B cell (primary cell): ENCODE data around the gene APCDD1L. TPM values are rescaled to one million over a fixed set of nuclear protein-coding genes. Genes with fewer than 3 reads are reported as not detected.

Source experiments
- ATAC-seq: fragments of 200-7000 bp; cut with Tn5 transposase; one replicate; pipeline ENCODE4 v1.10.0; 2021; ENCODE audit warnings: low read depth, mild to moderate bottlenecking, moderate number of reproducible peaks, moderate library complexity
- CTCF ChIA-PET: fragments of 350-600 bp; sonication (Branson Sonifier 250); formaldehyde crosslinking; loops from one replicate; lab custom pipeline; 2021; ENCODE audit warnings: antibody characterized with exemption, inconsistent platforms; lab: Charles Lee
- POLR2A ChIA-PET: fragments of 350-600 bp; sonication (Branson Sonifier 250); formaldehyde crosslinking; loops from one replicate; lab custom pipeline; 2021; ENCODE audit warnings: antibody characterized with exemption; lab: Charles Lee
- DNase-seq: peaks from one replicate; pipeline ENCODE4 v3.0.0; 2013
- H2AFZ ChIP-seq: 2 replicates; pipeline ENCODE4 v1.6.1; 2012; ENCODE audit warnings: mild to moderate bottlenecking, low read depth, low read length; ENCODE audit not compliant: insufficient read depth, poor library complexity, severe bottlenecking
- H3K27ac ChIP-seq, 2 donors: 1 replicate in 1 of 2; 2 replicates in 1 of 2; pipeline ENCODE4 v1.5.1; 2012 to 2013; ENCODE audit warnings: low read length in 2 of 2, mild to moderate bottlenecking in 2 of 2, moderate library complexity in 1 of 2
- H3K27me3 ChIP-seq, 4 experiments: fragments of 200-600 bp in 1 of 4; sonication (generic) in 1 of 4; replicated peaks in 1 of 4; 1 replicate in 2 of 4; 2 replicates in 2 of 4; pipeline versions ENCODE4 v1.6.1 to v1.7.0; 2013 to 2016; ENCODE audit warnings: low read length in 3 of 4, mild to moderate bottlenecking in 2 of 4, mixed read lengths in 1 of 4, moderate library complexity in 1 of 4; ENCODE audit not compliant: insufficient read depth in 4 of 4, control insufficient read depth in 3 of 4; ENCODE audit errors: control extremely low read depth in 1 of 4
- H3K36me3 ChIP-seq, 2 experiments: replicated peaks in 1 of 2; 1 replicate in 1 of 2; 2 replicates in 1 of 2; pipeline versions ENCODE4 v1.6.1 to v1.7.1; 2013; ENCODE audit warnings: low read length in 1 of 2; ENCODE audit not compliant: insufficient read depth in 2 of 2, control insufficient read depth in 1 of 2; ENCODE audit errors: control extremely low read depth in 1 of 2, extremely low read depth in 1 of 2
- H3K4me1 ChIP-seq, 2 donors: fragments of 200-600 bp in 1 of 2; sonication (generic) in 1 of 2; 1 replicate in 1 of 2; 2 replicates in 1 of 2; pipeline versions ENCODE4 v1.5.1 to v1.6.1; 2013 to 2017; ENCODE audit warnings: low read length in 2 of 2; ENCODE audit not compliant: control insufficient read depth in 2 of 2, insufficient read depth in 2 of 2
- H3K4me2 ChIP-seq: replicated peaks from 2 replicates; pipeline ENCODE3; 2012; ENCODE audit warnings: mild to moderate bottlenecking, low read depth, low read length; ENCODE audit not compliant: poor library complexity, severe bottlenecking
- H3K4me3 ChIP-seq, 5 experiments: fragments of 200-600 bp in 1 of 5; sonication (generic) in 1 of 5; 1 replicate in 3 of 5; 2 replicates in 2 of 5; pipeline versions ENCODE4 v1.5.1 to v1.7.0; 2011 to 2016; ENCODE audit warnings: low read length in 4 of 5, mild to moderate bottlenecking in 4 of 5, low read depth in 2 of 5, control low read depth in 1 of 5, moderate library complexity in 1 of 5; ENCODE audit not compliant: insufficient read depth in 1 of 5; ENCODE audit errors: control extremely low read depth in 1 of 5, extremely low read depth in 1 of 5
- H3K79me2 ChIP-seq: fragments of 200-600 bp; sonication (generic); one replicate; pipeline ENCODE4 v1.6.0; 2016; ENCODE audit warnings: low read length; ENCODE audit not compliant: control insufficient read depth, insufficient read depth
- H3K9ac ChIP-seq: fragments of 200-600 bp; sonication (generic); 2 replicates; pipeline ENCODE4 v1.6.1; 2017; ENCODE audit warnings: mild to moderate bottlenecking, low read length, moderate library complexity
- H3K9me3 ChIP-seq, 3 donors: one replicate each; pipeline versions ENCODE4 v1.6.1 to v1.7.1; 2013; ENCODE audit warnings: low read length in 2 of 3; ENCODE audit not compliant: control insufficient read depth in 2 of 3, insufficient read depth in 1 of 3; ENCODE audit errors: control extremely low read depth in 1 of 3
- H4K20me1 ChIP-seq: 2 replicates; pipeline ENCODE4 v1.6.0; 2012; ENCODE audit warnings: mild to moderate bottlenecking, low read length; ENCODE audit not compliant: insufficient read depth, control insufficient read depth, poor library complexity, severe bottlenecking
- H3K27ac Mint-ChIP-seq: one replicate; pipeline ENCODE4 v1.8.0; 2021; ENCODE audit warnings: mixed read lengths
- H3K27me3 Mint-ChIP-seq: one replicate; pipeline ENCODE4 v1.8.0; 2021; ENCODE audit warnings: mixed read lengths
- H3K4me1 Mint-ChIP-seq: one replicate; pipeline ENCODE4 v1.8.0; 2021; ENCODE audit warnings: mixed read lengths
- H3K4me3 Mint-ChIP-seq: one replicate; pipeline ENCODE4 v1.8.0; 2021; ENCODE audit warnings: mixed read lengths
- H3K9me3 Mint-ChIP-seq: one replicate; pipeline ENCODE4 v1.8.0; 2022; ENCODE audit warnings: mixed read lengths; ENCODE audit not compliant: insufficient read depth
- EZH2 ChIP-seq: IDR thresholded peaks from 2 replicates; pipeline ENCODE4 v1.6.1; 2012; ENCODE audit warnings: borderline replicate concordance, low read depth, mild to moderate bottlenecking, moderate library complexity, low read length; ENCODE audit not compliant: insufficient read depth, poor library complexity, severe bottlenecking
- WGBS: methylation state at CpG from one replicate; pipeline ENCODE4 v1.1.5; 2013; ENCODE audit warnings: missing lambda C conversion rate; ENCODE audit not compliant: insufficient coverage; 5-methylcytosine and 5-hydroxymethylcytosine counted together
- intact Hi-C: fragments of 100-400 bp; cut with micrococcal nuclease; formaldehyde crosslinking; loops from one replicate; pipeline ENCODE4 v1.10.0; 2022
- polyA plus RNA-seq: library from polyadenylated mRNA; depleted of rRNA; stranded (reverse); fragments of >200 nt; gene quantifications from 2 replicates; pipeline ENCODE4 v1.2.3, GENCODE V29; 2012
- total RNA-seq, 2 donors: library from RNA; stranded (reverse); fragments of 120-200 nt in 1 of 2; gene quantifications; 1 replicate in 1 of 2; 2 replicates in 1 of 2; pipeline versions ENCODE4 v1.2.3 to v1.2.4, GENCODE V29; 2013 to 2022
- TF ChIP-seq, protein P1 (sequence below): fragments of 200-600 bp; IDR thresholded peaks from one replicate; pipeline ENCODE4 v1.8.0; 2022; ENCODE audit warnings: antibody characterized with exemption, mild to moderate bottlenecking

APCDD1L gene
- total and polyA plus RNA-seq, 2 donors (not counting 1 experiment from before 2014, with no cell fraction given): not detected

DNA sequence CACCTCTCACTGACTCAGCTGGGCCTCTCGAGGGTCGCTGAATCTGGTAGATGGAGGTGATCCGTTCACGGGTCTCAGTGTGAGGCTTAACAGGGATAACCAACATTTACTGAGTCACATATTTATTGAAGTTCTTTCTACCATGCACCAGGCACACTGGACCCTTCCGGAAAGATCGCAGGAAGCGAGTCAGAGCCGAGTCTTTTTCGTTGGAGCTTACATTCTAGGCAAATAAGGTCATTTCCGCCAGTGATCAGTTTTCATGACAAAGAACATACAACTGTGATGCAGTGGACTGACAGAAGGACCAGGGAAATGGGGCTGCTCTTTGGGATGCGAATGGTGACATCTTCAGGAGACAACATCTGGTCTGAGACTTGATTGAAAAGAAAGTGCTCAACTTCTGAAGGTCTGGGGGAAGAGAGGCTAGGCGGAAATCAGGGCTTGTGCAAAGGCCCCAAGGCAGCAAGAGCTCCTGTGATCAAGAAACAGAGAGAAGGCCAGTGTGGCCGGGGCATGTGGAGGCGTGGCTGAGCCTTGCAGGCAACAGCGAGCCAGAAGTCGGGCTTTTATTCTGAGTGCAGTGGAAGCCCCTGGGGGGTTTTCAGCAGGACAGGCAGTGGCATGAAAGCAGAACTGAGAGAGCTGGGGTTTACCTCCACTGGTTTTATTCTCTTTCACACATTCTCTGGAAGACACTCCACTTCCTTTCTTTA, 56.7 kb downstream of the APCDD1L start:
- Mint-ChIP-seq H3K9me3 (peaks cover 5% of the 10 kb centered on the region), H3K27me3 (no peaks in the 10 kb centered on the region), H3K4me1 (peaks cover 28% of the 10 kb centered on the region), H3K4me3 (peak overlapping the region; percentile 73), H3K27ac (peak overlapping the region; percentile 54)
- Histone ChIP-seq H4K20me1 (peaks cover 11% of the 10 kb centered on the region), H3K9ac (no peak overlapping the region), H3K4me2 (peak overlapping the region; percentile 52), H3K4me1 (peaks cover 20 to 21% of the 10 kb centered on the region in 2 donors), H3K27ac (no peak overlapping the region), H3K9me3 (peaks cover 0 to 8% (median 5%) of the 10 kb centered on the region in 3 donors), H2AFZ (no peak overlapping the region), H3K27me3 (peaks cover 0 to 7% (median 2%) of the 10 kb centered on the region in 4 experiments), H3K4me3 (peak overlapping the region in 1 of 5 experiments; percentile 0), H3K36me3 (no peaks in the 10 kb centered on the region), H3K79me2 (no peaks in the 10 kb centered on the region)
- ChIA-PET CTCF (interaction anchor here (0.9 to 1.3 kb wide), 2 partner anchors 10 to 192 kb away, joined by 4 to 7 read pairs; no protein-coding TSS in a partner anchor), POLR2A (interaction anchor here (0.7 kb wide), 1 partner anchor 149 kb away, joined by 4 read pairs; no protein-coding TSS in a partner anchor)
- WGBS: 63% methylated on average over 14 of the region's 16 CpGs
- DNase-seq (peak; percentile 73), ATAC-seq (peak; percentile 96)
- intact Hi-C loops: loop anchor here (5.0 kb wide), 1 partner anchor 151 kb away; the partner anchor contains the start of gene RAB22A
- no peak for TF ChIP-seq EZH2
- TF ChIP-seq, protein P1, sequence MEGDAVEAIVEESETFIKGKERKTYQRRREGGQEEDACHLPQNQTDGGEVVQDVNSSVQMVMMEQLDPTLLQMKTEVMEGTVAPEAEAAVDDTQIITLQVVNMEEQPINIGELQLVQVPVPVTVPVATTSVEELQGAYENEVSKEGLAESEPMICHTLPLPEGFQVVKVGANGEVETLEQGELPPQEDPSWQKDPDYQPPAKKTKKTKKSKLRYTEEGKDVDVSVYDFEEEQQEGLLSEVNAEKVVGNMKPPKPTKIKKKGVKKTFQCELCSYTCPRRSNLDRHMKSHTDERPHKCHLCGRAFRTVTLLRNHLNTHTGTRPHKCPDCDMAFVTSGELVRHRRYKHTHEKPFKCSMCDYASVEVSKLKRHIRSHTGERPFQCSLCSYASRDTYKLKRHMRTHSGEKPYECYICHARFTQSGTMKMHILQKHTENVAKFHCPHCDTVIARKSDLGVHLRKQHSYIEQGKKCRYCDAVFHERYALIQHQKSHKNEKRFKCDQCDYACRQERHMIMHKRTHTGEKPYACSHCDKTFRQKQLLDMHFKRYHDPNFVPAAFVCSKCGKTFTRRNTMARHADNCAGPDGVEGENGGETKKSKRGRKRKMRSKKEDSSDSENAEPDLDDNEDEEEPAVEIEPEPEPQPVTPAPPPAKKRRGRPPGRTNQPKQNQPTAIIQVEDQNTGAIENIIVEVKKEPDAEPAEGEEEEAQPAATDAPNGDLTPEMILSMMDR: no peak
